ENCODE data around the gene NDUFB8.

The NDUFB8 gene

DNA sequence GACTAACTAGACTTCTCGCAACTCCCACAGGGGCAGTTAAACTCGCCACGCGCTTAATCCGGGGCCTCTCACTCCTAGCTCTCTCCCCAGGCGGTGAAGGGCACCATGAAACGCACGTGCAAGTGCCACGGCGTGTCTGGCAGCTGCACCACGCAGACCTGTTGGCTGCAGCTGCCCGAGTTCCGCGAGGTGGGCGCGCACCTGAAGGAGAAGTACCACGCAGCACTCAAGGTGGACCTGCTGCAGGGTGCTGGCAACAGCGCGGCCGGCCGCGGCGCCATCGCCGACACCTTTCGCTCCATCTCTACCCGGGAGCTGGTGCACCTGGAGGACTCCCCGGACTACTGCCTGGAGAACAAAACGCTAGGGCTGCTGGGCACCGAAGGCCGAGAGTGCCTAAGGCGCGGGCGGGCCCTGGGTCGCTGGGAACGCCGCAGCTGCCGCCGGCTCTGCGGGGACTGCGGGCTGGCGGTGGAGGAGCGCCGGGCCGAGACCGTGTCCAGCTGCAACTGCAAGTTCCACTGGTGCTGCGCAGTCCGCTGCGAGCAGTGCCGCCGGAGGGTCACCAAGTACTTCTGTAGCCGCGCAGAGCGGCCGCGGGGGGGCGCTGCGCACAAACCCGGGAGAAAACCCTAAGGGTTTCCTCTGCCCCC lies 47.4 kb downstream of the NDUFB8 start (continued):
- TF ChIP-seq, protein P1, sequence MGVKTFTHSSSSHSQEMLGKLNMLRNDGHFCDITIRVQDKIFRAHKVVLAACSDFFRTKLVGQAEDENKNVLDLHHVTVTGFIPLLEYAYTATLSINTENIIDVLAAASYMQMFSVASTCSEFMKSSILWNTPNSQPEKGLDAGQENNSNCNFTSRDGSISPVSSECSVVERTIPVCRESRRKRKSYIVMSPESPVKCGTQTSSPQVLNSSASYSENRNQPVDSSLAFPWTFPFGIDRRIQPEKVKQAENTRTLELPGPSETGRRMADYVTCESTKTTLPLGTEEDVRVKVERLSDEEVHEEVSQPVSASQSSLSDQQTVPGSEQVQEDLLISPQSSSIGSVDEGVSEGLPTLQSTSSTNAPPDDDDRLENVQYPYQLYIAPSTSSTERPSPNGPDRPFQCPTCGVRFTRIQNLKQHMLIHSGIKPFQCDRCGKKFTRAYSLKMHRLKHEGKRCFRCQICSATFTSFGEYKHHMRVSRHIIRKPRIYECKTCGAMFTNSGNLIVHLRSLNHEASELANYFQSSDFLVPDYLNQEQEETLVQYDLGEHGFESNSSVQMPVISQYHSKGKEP (tag by site-specific recombination; IDR thresholded peaks at IDR 0.05) = peak; percentile 86
- peak; percentile 24; the same call in 1 of the 2 replicates for TF ChIP-seq ZXDB (tag by site-specific recombination; IDR thresholded peaks at IDR 0.05)
- no peak for TF ChIP-seq ZNF529 (tag by site-specific recombination; IDR thresholded peaks at IDR 0.05; ENCODE audit: insufficient replicate concordance)

DNA sequence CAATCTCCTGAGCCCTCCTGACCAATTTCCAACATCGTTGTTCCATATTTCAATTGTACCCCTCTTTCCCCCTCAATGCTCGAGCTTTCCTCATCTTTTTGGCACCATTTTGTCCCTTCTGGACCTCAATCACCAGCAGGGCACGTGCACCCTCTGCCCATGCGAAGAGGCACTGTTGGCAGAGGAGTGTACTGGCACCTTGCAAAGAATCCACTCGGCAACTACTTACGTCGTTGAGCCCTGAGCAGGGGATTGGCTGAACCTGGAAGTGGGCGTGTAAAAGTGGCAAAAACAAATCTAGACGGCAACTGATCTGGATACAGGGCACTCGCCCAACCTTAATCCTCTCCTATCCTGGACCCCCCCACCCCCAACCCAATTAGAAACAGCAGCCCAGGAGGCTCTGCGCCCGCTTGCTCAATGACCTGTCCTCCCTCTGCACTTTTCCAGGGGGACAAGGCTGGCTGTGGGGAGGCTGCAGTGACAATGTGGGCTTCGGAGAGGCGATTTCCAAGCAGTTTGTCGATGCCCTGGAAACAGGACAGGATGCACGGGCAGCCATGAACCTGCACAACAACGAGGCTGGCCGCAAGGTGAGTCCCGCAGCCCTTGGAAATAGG lies 48.1 kb downstream of the NDUFB8 start:
- H3K36me3 ChIP-seq (ENCODE audit: control insufficient read depth in 2 of 2, insufficient read depth in 1 of 2, low read length in 2 of 2) = peaks cover 0 to 17% of the 10 kb centered on the region in 2 experiments; a peak in 1 of 3 replicates
- no peak for TF ChIP-seq ZNF747 (tag by site-specific recombination; IDR thresholded peaks at IDR 0.05)
- 0 out of 2 replicates have a peak, but pooled peaks have one; percentile 33 for TF ChIP-seq ZNF585B (tag by site-specific recombination; IDR thresholded peaks at IDR 0.05)
- no peak for TF ChIP-seq ZNF596 (tag by site-specific recombination; IDR thresholded peaks at IDR 0.05)
- TF ChIP-seq, protein P2, sequence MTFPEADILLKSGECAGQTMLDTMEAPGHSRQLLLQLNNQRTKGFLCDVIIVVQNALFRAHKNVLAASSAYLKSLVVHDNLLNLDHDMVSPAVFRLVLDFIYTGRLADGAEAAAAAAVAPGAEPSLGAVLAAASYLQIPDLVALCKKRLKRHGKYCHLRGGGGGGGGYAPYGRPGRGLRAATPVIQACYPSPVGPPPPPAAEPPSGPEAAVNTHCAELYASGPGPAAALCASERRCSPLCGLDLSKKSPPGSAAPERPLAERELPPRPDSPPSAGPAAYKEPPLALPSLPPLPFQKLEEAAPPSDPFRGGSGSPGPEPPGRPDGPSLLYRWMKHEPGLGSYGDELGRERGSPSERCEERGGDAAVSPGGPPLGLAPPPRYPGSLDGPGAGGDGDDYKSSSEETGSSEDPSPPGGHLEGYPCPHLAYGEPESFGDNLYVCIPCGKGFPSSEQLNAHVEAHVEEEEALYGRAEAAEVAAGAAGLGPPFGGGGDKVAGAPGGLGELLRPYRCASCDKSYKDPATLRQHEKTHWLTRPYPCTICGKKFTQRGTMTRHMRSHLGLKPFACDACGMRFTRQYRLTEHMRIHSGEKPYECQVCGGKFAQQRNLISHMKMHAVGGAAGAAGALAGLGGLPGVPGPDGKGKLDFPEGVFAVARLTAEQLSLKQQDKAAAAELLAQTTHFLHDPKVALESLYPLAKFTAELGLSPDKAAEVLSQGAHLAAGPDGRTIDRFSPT (tag by site-specific recombination; IDR thresholded peaks at IDR 0.05) = peak; percentile 100
- no peak for TF ChIP-seq ZBTB7A (tag by site-specific recombination; IDR thresholded peaks at IDR 0.05; ENCODE audit: low read depth)
- no peak for TF ChIP-seq ZNF19 (tag by site-specific recombination; IDR thresholded peaks at IDR 0.05; ENCODE audit: low read depth)
- TF ChIP-seq ZNF600 (tag by site-specific recombination; IDR thresholded peaks at IDR 0.05) = peak; percentile 74; the same call in 1 of the 2 replicates
- peak; percentile 71 for TF ChIP-seq ZBTB17 (tag by site-specific recombination; IDR thresholded peaks at IDR 0.05)
- 0 out of 2 replicates have a peak, but pooled peaks have one; percentile 6 for TF ChIP-seq ZNF76 (tag by site-specific recombination; IDR thresholded peaks at IDR 0.05; ENCODE audit: borderline replicate concordance, low read depth)
- TF ChIP-seq MZF1 (tag by site-specific recombination; IDR thresholded peaks at IDR 0.05; ENCODE audit: borderline replicate concordance) = no peak
- TF ChIP-seq ZNF423 (tag by site-specific recombination; IDR thresholded peaks at IDR 0.05) = no peak
- TF ChIP-seq, protein P3, sequence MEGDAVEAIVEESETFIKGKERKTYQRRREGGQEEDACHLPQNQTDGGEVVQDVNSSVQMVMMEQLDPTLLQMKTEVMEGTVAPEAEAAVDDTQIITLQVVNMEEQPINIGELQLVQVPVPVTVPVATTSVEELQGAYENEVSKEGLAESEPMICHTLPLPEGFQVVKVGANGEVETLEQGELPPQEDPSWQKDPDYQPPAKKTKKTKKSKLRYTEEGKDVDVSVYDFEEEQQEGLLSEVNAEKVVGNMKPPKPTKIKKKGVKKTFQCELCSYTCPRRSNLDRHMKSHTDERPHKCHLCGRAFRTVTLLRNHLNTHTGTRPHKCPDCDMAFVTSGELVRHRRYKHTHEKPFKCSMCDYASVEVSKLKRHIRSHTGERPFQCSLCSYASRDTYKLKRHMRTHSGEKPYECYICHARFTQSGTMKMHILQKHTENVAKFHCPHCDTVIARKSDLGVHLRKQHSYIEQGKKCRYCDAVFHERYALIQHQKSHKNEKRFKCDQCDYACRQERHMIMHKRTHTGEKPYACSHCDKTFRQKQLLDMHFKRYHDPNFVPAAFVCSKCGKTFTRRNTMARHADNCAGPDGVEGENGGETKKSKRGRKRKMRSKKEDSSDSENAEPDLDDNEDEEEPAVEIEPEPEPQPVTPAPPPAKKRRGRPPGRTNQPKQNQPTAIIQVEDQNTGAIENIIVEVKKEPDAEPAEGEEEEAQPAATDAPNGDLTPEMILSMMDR (tag by site-specific recombination; IDR thresholded peaks at IDR 0.05) = peak; percentile 29; the same call in 1 of the 2 replicates
- TF ChIP-seq, protein P4, sequence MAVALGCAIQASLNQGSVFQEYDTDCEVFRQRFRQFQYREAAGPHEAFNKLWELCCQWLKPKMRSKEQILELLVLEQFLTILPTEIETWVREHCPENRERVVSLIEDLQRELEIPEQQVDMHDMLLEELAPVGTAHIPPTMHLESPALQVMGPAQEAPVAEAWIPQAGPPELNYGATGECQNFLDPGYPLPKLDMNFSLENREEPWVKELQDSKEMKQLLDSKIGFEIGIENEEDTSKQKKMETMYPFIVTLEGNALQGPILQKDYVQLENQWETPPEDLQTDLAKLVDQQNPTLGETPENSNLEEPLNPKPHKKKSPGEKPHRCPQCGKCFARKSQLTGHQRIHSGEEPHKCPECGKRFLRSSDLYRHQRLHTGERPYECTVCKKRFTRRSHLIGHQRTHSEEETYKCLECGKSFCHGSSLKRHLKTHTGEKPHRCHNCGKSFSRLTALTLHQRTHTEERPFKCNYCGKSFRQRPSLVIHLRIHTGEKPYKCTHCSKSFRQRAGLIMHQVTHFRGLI (tag by site-specific recombination; IDR thresholded peaks at IDR 0.05) = peak; percentile 95
- TF ChIP-seq ZBTB8A (tag by site-specific recombination; IDR thresholded peaks at IDR 0.05) = peak; percentile 63; the same call in 1 of the 2 replicates
- no peak for TF ChIP-seq ZNF292 (tag by site-specific recombination; IDR thresholded peaks at IDR 0.05; ENCODE audit: borderline replicate concordance, low read depth)
- TF ChIP-seq ZFP3 (tag by site-specific recombination; IDR thresholded peaks at IDR 0.05; ENCODE audit: low read depth) = 0 out of 2 replicates have a peak, but pooled peaks have one; percentile 32
- peak; percentile 12; the same call in 1 of the 2 replicates for TF ChIP-seq SP3 (tag by site-specific recombination; IDR thresholded peaks at IDR 0.05)
- TF ChIP-seq, protein P5, sequence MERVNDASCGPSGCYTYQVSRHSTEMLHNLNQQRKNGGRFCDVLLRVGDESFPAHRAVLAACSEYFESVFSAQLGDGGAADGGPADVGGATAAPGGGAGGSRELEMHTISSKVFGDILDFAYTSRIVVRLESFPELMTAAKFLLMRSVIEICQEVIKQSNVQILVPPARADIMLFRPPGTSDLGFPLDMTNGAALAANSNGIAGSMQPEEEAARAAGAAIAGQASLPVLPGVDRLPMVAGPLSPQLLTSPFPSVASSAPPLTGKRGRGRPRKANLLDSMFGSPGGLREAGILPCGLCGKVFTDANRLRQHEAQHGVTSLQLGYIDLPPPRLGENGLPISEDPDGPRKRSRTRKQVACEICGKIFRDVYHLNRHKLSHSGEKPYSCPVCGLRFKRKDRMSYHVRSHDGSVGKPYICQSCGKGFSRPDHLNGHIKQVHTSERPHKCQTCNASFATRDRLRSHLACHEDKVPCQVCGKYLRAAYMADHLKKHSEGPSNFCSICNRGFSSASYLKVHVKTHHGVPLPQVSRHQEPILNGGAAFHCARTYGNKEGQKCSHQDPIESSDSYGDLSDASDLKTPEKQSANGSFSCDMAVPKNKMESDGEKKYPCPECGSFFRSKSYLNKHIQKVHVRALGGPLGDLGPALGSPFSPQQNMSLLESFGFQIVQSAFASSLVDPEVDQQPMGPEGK (tag by site-specific recombination; IDR thresholded peaks at IDR 0.05) = peak; percentile 96
- peak; percentile 52; the same call in 1 of the 2 replicates for TF ChIP-seq KLF9 (tag by site-specific recombination; IDR thresholded peaks at IDR 0.05; ENCODE audit: low read depth)
- no peak for TF ChIP-seq YY1 (tag by site-specific recombination; IDR thresholded peaks at IDR 0.05)
- peak overlapping the region; percentile 40 for H3K4me3 ChIP-seq (ENCODE audit: low read depth, low read length)
- POLR2A ChIA-PET = no interaction called here
- CTCF ChIA-PET = interaction anchor here (0.6 to 4.2 kb wide), 17 partner anchors 11 to 400 kb away, joined by 3 to 40 read pairs (median 11); partner anchors contain the start of genes NDUFB8 and SEC31B
- H3K9me3 ChIP-seq (ENCODE audit: control insufficient read depth, insufficient read depth, low read depth, low read length) = no peaks in the 10 kb centered on the region
- peaks cover 8% of the 10 kb centered on the region for H3K4me1 ChIP-seq (ENCODE audit: control insufficient read depth, insufficient read depth, low read length)
- no peak overlapping the region; the same call in 1 of the 2 replicates for H3K27ac ChIP-seq (ENCODE audit: extremely low read depth, low read depth, low read length)
